PC-9 (cell line): ENCODE measurements around the gene KIF24. TPM values are rescaled to one million over a fixed set of nuclear protein-coding genes. Genes with fewer than 3 reads are reported as not detected.

Source experiments
- BruUV-seq: library from RNA; stranded (reverse); fragments of 400-500 nt; replicated peaks from 2 replicates; lab custom pipeline; 2021; lab: Mats Ljungman, UMichigan
- CTCF ChIA-PET: fragments of 300-600 bp; sonication (Branson Sonifier 250); formaldehyde crosslinking; loops from one replicate; lab custom pipeline; 2022; ENCODE audit warnings: antibody characterized with exemption; lab: Charles Lee
- POLR2A ChIA-PET: fragments of 300-600 bp; sonication (Branson Sonifier 250); formaldehyde crosslinking; loops from one replicate; lab custom pipeline; 2022; ENCODE audit warnings: antibody characterized with exemption; ENCODE audit not compliant: unreplicated experiment; lab: Charles Lee
- DNase-seq, 2 experiments: peaks; one replicate each; pipeline versions ENCODE4 v3.0.0 to v3.0.0-alpha.2; 2015 to 2022; ENCODE audit warnings: mixed read lengths in 1 of 2
- H2AFZ ChIP-seq: fragments of 200-600 bp; sonication (generic); 2 replicates; pipeline ENCODE4 v1.8.1; 2017; ENCODE audit warnings: antibody characterized with exemption
- H3F3A ChIP-seq: fragments of 200-600 bp; sonication (generic); 2 replicates; pipeline ENCODE4 v1.8.1; 2017; ENCODE audit warnings: antibody characterized with exemption, mild to moderate bottlenecking, low read depth; ENCODE audit not compliant: insufficient read depth
- H3K27ac ChIP-seq: fragments of 200-600 bp; sonication (generic); 2 replicates; pipeline ENCODE4 v1.6.1; 2016; ENCODE audit warnings: mixed run types
- H3K27me3 ChIP-seq: fragments of 200-600 bp; sonication (generic); 2 replicates; pipeline ENCODE4 v1.6.1; 2016; ENCODE audit warnings: low read depth, mixed run types; ENCODE audit not compliant: insufficient read depth
- H3K36me3 ChIP-seq: fragments of 200-600 bp; sonication (generic); 2 replicates; pipeline ENCODE4 v1.6.1; 2016; ENCODE audit warnings: low read depth, mixed run types
- H3K4me1 ChIP-seq: fragments of 200-600 bp; sonication (generic); replicated peaks from 2 replicates; pipeline ENCODE4 v1.6.1; 2016; ENCODE audit warnings: mixed run types; ENCODE audit not compliant: insufficient read depth
- H3K4me2 ChIP-seq: fragments of 200-600 bp; sonication (generic); 2 replicates; pipeline ENCODE4 v1.6.1; 2017; ENCODE audit warnings: mixed run types
- H3K4me3 ChIP-seq: fragments of 200-600 bp; sonication (generic); 2 replicates; pipeline ENCODE4 v1.6.1; 2016; ENCODE audit warnings: mixed run types
- H3K79me2 ChIP-seq: fragments of 200-600 bp; sonication (generic); 2 replicates; pipeline ENCODE4 v1.6.1; 2017; ENCODE audit warnings: low read depth, mixed run types
- H3K9me2 ChIP-seq: fragments of 200-600 bp; sonication (generic); 2 replicates; pipeline ENCODE4 v1.8.1; 2017; ENCODE audit warnings: mild to moderate bottlenecking; ENCODE audit not compliant: insufficient read depth
- H3K9me3 ChIP-seq: fragments of 200-600 bp; sonication (generic); 2 replicates; pipeline ENCODE4 v1.8.1; 2016; ENCODE audit warnings: low read depth; ENCODE audit not compliant: insufficient read depth
- H4K20me1 ChIP-seq: fragments of 200-600 bp; sonication (generic); 2 replicates; pipeline ENCODE4 v1.8.1; 2017; ENCODE audit not compliant: insufficient read depth
- EZH2 ChIP-seq: fragments of 200-600 bp; sonication (generic); IDR thresholded peaks from 2 replicates; pipeline ENCODE4 v1.8.0; 2017; ENCODE audit warnings: antibody characterized with exemption, low read depth
- intact Hi-C: fragments of 100-400 bp; cut with micrococcal nuclease; formaldehyde crosslinking; loops from one replicate; pipeline ENCODE4 v1.10.0; 2022; ENCODE audit not compliant: unreplicated experiment
- total RNA-seq: library from RNA; stranded (reverse); gene quantifications from 2 replicates; pipeline ENCODE4 v1.2.3, GENCODE V29; 2021
- TF ChIP-seq, protein P1 (sequence below): fragments of 200-600 bp; sonication (generic); conservative IDR thresholded peaks from 2 replicates; pipeline ENCODE4 v1.6.1; 2017; ENCODE audit warnings: mixed run types, antibody characterized with exemption, mild to moderate bottlenecking, moderate library complexity

KIF24 gene
- total RNA-seq, 1 experiment from 2014 or later: 6.9 TPM

DNA sequence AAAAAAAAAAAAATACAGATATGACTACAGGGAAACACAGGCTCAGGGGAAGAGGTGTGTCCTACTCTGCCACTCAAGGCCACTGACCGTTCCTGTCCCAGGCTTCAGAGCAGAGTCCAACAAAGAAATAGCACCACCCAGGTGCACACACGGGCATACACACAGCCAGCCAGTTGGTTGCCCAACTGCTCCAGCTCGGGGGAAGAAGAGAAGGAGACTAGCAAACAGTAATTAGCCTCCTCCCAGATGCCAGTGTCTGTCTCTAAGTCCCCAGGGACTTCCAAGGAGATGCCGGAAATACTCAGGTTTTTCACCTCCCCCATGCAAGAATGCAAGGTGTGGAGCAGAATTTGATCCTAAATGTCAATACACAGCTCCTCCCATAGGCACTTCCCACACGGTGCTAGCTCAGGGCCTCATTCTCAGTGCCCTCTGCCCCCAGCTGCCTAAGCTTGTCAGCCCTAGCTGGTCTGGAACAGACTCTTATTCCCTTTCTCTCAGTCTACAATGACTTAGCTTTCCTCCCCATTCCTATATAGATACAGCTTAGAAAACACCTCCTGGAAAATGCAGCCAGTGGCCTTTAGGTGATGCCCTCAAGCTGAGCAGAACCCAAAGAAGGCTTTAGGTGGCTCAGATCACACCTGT, 46.0 kb upstream of the KIF24 start:
- no peaks in the 10 kb centered on the region for H3K9me3 ChIP-seq
- H4K20me1 ChIP-seq: no peaks in the 10 kb centered on the region
- BruUV-seq: no TSS peak
- no peak overlapping the region for H3K4me3 ChIP-seq
- no peak overlapping the region for H2AFZ ChIP-seq
- peak overlapping the region; percentile 94; the same call in 1 of the 2 replicates for H3K4me2 ChIP-seq
- H3K79me2 ChIP-seq: no peaks in the 10 kb centered on the region
- no peaks in the 10 kb centered on the region for H3K9me2 ChIP-seq
- H3K27ac ChIP-seq: no peak overlapping the region
- no peaks in the 10 kb centered on the region for H3K27me3 ChIP-seq
- no peaks in the 10 kb centered on the region for H3K36me3 ChIP-seq
- H3F3A ChIP-seq: no peaks in the 10 kb centered on the region
- ChIA-PET CTCF (interaction anchor here (0.6 to 1.3 kb wide), 3 partner anchors 169 to 237 kb away, joined by 3 to 6 read pairs (median 3); partner anchors contain the start of gene RPP25L), POLR2A (no interaction called here)
- intact Hi-C loops: loop anchor here (5.0 to 10.0 kb wide), 3 partner anchors 123 to 450 kb away; no protein-coding TSS in a partner anchor
- TF ChIP-seq, protein P1, sequence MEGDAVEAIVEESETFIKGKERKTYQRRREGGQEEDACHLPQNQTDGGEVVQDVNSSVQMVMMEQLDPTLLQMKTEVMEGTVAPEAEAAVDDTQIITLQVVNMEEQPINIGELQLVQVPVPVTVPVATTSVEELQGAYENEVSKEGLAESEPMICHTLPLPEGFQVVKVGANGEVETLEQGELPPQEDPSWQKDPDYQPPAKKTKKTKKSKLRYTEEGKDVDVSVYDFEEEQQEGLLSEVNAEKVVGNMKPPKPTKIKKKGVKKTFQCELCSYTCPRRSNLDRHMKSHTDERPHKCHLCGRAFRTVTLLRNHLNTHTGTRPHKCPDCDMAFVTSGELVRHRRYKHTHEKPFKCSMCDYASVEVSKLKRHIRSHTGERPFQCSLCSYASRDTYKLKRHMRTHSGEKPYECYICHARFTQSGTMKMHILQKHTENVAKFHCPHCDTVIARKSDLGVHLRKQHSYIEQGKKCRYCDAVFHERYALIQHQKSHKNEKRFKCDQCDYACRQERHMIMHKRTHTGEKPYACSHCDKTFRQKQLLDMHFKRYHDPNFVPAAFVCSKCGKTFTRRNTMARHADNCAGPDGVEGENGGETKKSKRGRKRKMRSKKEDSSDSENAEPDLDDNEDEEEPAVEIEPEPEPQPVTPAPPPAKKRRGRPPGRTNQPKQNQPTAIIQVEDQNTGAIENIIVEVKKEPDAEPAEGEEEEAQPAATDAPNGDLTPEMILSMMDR: no peak
- no peak for TF ChIP-seq EZH2
- DNase-seq: peak; percentile 16 to 38
- H3K4me1 ChIP-seq: peaks cover 7% of the 10 kb centered on the region; the same call in 1 of the 2 replicates

DNA sequence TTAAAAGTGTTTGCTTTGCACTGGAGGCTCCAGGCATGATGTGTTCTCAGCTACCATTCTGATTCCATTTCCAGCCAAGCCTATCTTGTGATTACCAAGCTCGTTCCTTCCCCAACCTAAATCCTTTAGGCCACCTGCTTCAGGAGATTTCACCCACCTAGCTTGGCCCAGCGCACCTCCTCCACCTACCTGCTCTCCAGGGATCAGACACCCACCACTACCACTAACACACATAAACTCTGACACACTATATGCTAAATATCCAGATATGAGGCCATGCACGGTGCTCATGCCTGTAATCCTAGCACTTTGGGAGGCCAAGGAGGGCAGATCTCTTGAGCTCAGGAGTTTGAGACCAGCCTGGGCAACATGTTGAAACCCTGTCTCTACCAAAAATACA, 45.3 kb upstream of the KIF24 start:
- no TSS peak for BruUV-seq
- no peak overlapping the region for H3K4me2 ChIP-seq
- H3K9me2 ChIP-seq: no peaks in the 10 kb centered on the region
- H3K9me3 ChIP-seq: no peaks in the 10 kb centered on the region
- H4K20me1 ChIP-seq: no peaks in the 10 kb centered on the region
- peaks cover 7% of the 10 kb centered on the region; the same call in 1 of the 2 replicates for H3K4me1 ChIP-seq
- POLR2A ChIA-PET: no interaction called here
- no peaks in the 10 kb centered on the region for H3K36me3 ChIP-seq
- no peak for TF ChIP-seq EZH2
- TF ChIP-seq, protein P1: no peak
- CTCF ChIA-PET: interaction anchor here (0.6 to 1.3 kb wide), 2 partner anchors 217 to 238 kb away, joined by 3 read pairs; partner anchors contain the start of gene RPP25L
- no peak overlapping the region for H2AFZ ChIP-seq
- DNase-seq: no peak
- no peaks in the 10 kb centered on the region for H3F3A ChIP-seq
- no peaks in the 10 kb centered on the region for H3K27me3 ChIP-seq
- H3K4me3 ChIP-seq: no peak overlapping the region
- no peaks in the 10 kb centered on the region for H3K79me2 ChIP-seq
- H3K27ac ChIP-seq: no peak overlapping the region
- intact Hi-C loops: loop anchor here (10.0 kb wide), 1 partner anchor 450 kb away; no protein-coding TSS in a partner anchor

DNA sequence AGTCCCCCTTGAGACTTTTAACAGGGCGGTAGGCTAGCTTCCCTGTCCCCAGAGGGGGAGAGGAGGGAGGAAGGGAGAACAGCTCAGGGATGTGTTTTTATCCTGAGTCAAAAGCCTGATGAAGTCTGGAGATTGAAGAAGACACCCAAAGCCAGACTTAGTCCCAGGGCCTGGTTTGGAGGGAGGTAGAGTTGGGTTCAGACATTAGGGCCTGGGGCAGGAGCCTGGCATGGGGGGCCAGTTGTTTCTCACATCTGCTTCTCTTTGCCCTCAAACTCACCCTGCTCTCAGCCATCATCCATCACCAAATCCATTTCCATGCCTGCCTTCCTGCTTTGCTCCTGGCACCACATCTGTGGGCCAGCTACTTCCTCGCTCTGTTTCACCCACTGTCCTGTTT, 44.7 kb upstream of the KIF24 start:
- DNase-seq: no peak
- Histone ChIP-seq H3K79me2 (no peaks in the 10 kb centered on the region), H3K36me3 (no peaks in the 10 kb centered on the region), H3K9me2 (no peaks in the 10 kb centered on the region), H3K9me3 (no peaks in the 10 kb centered on the region), H4K20me1 (no peaks in the 10 kb centered on the region), H3K27ac (no peak overlapping the region), H3F3A (no peaks in the 10 kb centered on the region), H3K4me2 (no peak overlapping the region), H3K4me1 (peaks cover 7% of the 10 kb centered on the region; the same call in 1 of the 2 replicates), H2AFZ (no peak overlapping the region), H3K27me3 (no peaks in the 10 kb centered on the region), H3K4me3 (no peak overlapping the region)
- intact Hi-C loops: loop anchor here (10.0 kb wide), 1 partner anchor 449 kb away; no protein-coding TSS in a partner anchor
- POLR2A ChIA-PET: no interaction called here
- no TSS peak for BruUV-seq
- TF ChIP-seq, protein P1: no peak
- no peak for TF ChIP-seq EZH2
- CTCF ChIA-PET: no interaction called here
